Mucosa of descending colon (tissue), 3 donors: ENCODE data around the gene ZNF217. TPM values are rescaled to one million over a fixed set of nuclear protein-coding genes. Genes with fewer than 3 reads are reported as not detected.
A peak's percentile ranks its signal among the peaks of the same experiment; 100 is the strongest.
"Not testable (repeated sequence)": the region's sequence is repeated elsewhere in the genome, so short reads cannot be mapped to it uniquely, and the experiment has no call there.

Source experiments
- ATAC-seq: fragments of 200-7000 bp; cut with Tn5 transposase; one replicate; pipeline ENCODE4 v1.9.1; 2020; ENCODE audit warnings: mild to moderate bottlenecking, moderate library complexity
- DNase-seq, 3 donors: peaks; one replicate each; pipeline ENCODE4 v3.0.0-alpha.2; 2020
- H3K36me3 ChIP-seq: fragments of 200-600 bp; one replicate; pipeline ENCODE4 v1.8.0; 2021; ENCODE audit warnings: low read depth, mild to moderate bottlenecking
- H3K4me1 ChIP-seq: fragments of 200-600 bp; one replicate; pipeline ENCODE4 v1.8.0; 2021; ENCODE audit warnings: low read depth, mild to moderate bottlenecking
- H3K4me3 ChIP-seq: fragments of 200-600 bp; one replicate; pipeline ENCODE4 v1.8.0; 2021; ENCODE audit warnings: mild to moderate bottlenecking
- H3K9me3 ChIP-seq: fragments of 200-600 bp; one replicate; pipeline ENCODE4 v1.8.0; 2021; ENCODE audit warnings: mild to moderate bottlenecking
- intact Hi-C, 2 donors: fragments of 100-400 bp; cut with DNase I in 1 of 2; cut with micrococcal nuclease in 1 of 2; formaldehyde crosslinking; loops; one replicate each; pipeline versions ENCODE4 v1.11.0 to v1.11.1; 2022; cut with DNase I, micrococcal nuclease
- long read RNA-seq, 2 donors: library from polyadenylated mRNA; unstranded; transcript quantifications; one replicate each; pipeline ENCODE4 v2.0.0, GENCODE V29; 2019 to 2021
- total RNA-seq, 3 donors: library from RNA; stranded (reverse); fragmentation: NEBNext Ultra II Directional in 2 of 3; extraction: Animal tissue kit (Norgen Biotek cat#: 25700) in 2 of 3; gene quantifications; one replicate each; pipeline versions ENCODE4 v1.2.1 to v1.2.4, GENCODE V29; 2021 to 2023
- TF ChIP-seq, protein P1 (sequence below): fragments of 200-600 bp; IDR thresholded peaks from one replicate; pipeline ENCODE4 v1.8.0; 2022; ENCODE audit warnings: antibody characterized with exemption, mild to moderate bottlenecking
- donor health status: DM: no; HTN: no; CAD: no; lungs with moderate emphysema.
- donor health status: DM: no; HTN: no; CAD: no.
- donor health status: DM: no; HTN: yes; CAD: no.

ZNF217 gene
- 10 to 100 TPM; 38.9 to 79.8 (median 78.2) TPM for total RNA-seq
- long read RNA-seq, donor 1, partial matches to known transcripts = 2 of 4 reads
- long read RNA-seq, donor 1, other reads (novel, unspliced or antisense) = 2 of 4 reads
- long read RNA-seq, donor 2, partial matches to known transcripts = 4 of 6 reads
- long read RNA-seq, donor 2, other reads (novel, unspliced or antisense) = 2 of 6 reads

DNA sequence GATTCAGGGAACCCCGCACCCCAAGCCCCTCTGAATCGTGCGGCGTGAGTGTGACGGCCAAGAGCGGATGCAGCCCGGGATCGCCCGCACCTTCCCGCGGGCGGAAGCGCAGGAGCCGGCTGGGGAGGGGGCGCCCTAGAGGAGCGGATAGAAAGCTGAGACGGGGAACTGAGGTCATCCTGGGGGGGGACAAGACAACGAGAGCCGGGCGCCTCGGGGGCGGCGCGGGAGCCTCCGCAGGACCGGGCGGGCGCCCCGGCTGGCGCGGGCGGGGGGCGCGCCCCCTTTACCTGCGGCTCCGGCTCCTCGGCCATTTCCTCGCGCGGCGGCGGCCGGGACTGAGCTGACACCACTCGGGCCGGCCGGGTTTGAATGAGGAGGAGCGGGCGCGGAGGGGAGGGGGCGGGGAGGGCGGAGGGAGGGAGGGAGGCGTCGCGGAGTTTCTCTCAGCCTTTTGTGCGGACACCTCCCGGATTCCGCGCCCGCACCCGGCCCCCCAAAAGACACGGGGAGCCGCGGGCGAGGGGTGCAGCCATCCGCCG lies at the start of gene ZNF217:
TSS of gene ZNF217 (minus strand) at position 374 of the 542 bp plus-strand sequence. CDS start 11,013 bp downstream, outside the sequence.
- H3K9me3 ChIP-seq, intact Hi-C loops, H3K36me3 ChIP-seq: not testable (repeated sequence)
- H3K4me3 ChIP-seq = peak within 1 kb of the TSS; percentile 84
- peak; percentile 61 for ATAC-seq
- peak; percentile 81 to 88 (median 87) for DNase-seq
- peaks cover 11% of the 10 kb centered on the region for H3K4me1 ChIP-seq

DNA sequence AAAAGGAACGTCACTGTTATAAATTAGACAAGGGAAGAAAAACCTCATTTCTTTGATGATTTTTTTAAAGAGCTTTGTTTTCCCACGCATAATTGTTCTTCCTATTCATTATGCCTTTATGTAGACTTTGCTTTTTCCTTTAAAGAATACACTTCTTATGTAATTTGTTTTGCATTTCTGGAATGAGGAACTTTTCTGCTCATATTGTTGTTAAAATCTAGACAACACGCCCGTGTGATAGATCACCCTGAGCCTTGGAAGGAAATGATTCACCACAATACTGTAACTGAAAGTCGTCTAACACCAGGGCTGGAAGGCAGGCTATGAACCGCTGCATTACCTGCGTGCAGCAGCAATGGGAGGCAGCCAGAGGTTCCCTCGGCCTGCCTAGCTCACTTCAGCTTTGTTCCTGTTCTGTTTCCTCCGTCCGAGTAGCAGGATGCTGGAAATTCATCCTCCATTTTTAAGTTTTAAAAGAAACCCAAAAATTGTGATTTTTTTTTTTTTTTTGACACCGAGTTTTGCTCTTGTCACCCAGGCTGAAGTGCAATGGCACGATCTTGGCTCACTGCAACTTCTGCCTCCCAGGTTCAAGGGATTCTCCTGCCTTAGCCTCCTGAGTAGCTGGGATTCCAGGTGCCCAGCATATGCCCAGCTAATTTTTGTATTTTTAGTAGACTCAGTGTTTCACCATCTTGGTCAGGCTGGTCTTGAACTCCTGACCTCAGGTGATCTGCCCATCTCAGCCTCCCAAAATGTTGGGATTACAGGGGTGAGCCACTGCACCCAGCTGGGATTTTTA lies 49.6 kb upstream of the ZNF217 start:
- H3K4me3 ChIP-seq = no peak overlapping the region
- TF ChIP-seq, protein P1, sequence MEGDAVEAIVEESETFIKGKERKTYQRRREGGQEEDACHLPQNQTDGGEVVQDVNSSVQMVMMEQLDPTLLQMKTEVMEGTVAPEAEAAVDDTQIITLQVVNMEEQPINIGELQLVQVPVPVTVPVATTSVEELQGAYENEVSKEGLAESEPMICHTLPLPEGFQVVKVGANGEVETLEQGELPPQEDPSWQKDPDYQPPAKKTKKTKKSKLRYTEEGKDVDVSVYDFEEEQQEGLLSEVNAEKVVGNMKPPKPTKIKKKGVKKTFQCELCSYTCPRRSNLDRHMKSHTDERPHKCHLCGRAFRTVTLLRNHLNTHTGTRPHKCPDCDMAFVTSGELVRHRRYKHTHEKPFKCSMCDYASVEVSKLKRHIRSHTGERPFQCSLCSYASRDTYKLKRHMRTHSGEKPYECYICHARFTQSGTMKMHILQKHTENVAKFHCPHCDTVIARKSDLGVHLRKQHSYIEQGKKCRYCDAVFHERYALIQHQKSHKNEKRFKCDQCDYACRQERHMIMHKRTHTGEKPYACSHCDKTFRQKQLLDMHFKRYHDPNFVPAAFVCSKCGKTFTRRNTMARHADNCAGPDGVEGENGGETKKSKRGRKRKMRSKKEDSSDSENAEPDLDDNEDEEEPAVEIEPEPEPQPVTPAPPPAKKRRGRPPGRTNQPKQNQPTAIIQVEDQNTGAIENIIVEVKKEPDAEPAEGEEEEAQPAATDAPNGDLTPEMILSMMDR = no peak
- no peaks in the 10 kb centered on the region for H3K36me3 ChIP-seq
- ATAC-seq (peak; percentile 94), DNase-seq (peak; percentile 67 to 75 (median 74))
- peaks cover 24% of the 10 kb centered on the region for H3K4me1 ChIP-seq
- no peaks in the 10 kb centered on the region for H3K9me3 ChIP-seq
- intact Hi-C loops = no loop called here

DNA sequence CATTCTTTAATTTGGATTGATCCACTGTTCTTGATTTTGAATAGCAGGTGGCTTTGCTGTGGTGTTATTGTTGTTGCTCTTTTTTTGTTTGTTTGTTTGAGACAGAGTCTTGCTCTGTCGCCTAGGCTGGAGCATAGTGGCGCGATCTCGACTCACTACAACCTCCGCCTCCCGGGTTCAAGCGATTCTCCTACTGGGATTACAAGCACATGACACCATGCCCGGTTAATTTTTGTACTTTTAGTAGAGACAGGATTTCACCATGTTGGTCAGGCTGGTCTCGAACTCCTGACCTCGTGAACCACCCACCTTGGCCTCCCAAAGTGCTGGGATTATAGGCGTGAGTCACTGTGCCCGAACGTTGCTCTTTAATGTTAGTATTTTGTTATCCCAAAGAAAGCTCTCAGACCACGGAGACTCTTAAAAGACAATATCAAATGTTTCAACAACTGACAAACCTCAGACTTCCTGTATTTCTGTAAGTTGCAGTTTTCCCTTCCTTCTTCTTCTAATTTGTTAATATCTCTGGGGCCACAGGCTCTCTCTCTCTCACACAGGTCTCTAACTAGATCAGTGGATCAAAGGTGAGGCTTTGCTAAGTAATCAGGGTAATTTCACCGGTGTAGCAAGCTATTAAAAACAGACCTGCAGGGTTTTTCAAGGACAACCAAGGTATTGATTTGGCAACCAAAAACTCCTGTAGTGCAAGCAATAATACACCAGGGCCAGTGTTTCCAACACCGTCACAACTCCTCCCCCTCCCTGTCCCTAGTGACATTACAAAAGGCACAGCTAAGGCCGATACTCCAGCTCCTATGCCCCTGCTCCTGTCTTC lies 48.8 kb upstream of the ZNF217 start:
- TF ChIP-seq, protein P1 = no peak
- peaks cover 24% of the 10 kb centered on the region for H3K4me1 ChIP-seq
- no peak overlapping the region for H3K4me3 ChIP-seq
- peak in 1 of 3 donors; percentile 76 for DNase-seq
- no peaks in the 10 kb centered on the region for H3K36me3 ChIP-seq
- peak; percentile 83 for ATAC-seq
- intact Hi-C loops = no loop called here
- no peaks in the 10 kb centered on the region for H3K9me3 ChIP-seq

DNA sequence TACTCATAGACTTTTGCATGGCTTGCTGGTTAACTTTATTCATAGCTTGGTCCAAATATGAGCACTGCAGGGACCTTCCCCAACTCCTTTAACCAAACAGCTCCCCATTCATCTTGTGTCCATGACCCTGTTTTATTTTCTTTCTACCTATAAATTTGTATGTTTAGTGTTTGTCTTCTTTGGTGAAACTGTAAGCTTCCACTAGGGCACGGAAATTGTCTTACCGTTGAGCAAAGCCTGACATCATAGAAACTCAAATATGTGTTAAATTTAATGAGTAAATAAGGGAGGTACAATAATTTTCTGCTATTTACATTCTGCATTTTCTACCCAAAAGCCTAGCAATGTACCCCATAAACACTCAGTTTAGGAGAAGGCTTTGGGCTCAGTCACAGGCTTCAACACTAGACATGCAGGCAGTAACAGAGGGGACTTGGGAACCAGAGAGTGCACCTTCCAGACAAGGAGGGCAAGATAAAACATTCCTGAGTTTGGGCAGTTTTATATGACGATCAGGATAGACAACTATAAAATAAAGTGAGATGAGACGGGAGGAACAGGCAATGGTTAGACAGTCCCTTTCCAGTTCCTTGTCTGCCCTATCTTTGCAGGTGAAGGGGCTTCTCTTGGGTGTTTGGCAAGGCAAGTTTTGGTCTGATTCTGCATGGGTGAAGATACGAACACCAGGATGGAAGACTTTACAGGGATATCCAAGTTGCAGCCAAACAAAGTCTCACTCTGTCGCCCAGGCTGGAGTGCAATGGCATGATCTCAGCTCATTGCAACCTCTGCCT lies 46.2 kb upstream of the ZNF217 start:
- intact Hi-C loops = no loop called here
- DNase-seq = no peak
- Histone ChIP-seq H3K4me3 (no peak overlapping the region), H3K9me3 (no peaks in the 10 kb centered on the region), H3K36me3 (no peaks in the 10 kb centered on the region), H3K4me1 (peaks cover 14% of the 10 kb centered on the region)
- ATAC-seq = no peak
- TF ChIP-seq, protein P1 = no peak

DNA sequence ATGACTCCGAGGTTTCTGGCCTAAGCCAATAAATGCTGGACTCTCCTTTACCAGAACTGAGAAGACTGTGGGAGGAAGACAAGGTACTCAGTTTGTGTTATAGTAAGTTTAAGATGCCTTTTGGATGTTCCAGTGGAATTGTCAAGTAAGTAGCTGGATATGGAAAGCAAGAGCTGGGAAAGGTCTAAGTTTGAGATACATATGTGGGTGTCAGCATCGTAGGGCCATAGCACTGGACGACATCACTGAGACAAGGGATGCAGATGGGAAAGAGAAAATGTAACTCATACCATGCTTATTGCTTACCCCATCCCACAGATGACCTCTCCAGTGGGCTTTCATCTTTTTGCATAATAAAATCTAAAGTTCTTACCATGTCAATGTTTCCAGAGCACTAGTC lies 45.5 kb upstream of the ZNF217 start:
- DNase-seq (no peak), ATAC-seq (no peak)
- peaks cover 14% of the 10 kb centered on the region for H3K4me1 ChIP-seq
- H3K4me3 ChIP-seq = no peak overlapping the region
- TF ChIP-seq, protein P1 = no peak
- intact Hi-C loops = no loop called here
- no peaks in the 10 kb centered on the region for H3K9me3 ChIP-seq
- no peaks in the 10 kb centered on the region for H3K36me3 ChIP-seq

DNA sequence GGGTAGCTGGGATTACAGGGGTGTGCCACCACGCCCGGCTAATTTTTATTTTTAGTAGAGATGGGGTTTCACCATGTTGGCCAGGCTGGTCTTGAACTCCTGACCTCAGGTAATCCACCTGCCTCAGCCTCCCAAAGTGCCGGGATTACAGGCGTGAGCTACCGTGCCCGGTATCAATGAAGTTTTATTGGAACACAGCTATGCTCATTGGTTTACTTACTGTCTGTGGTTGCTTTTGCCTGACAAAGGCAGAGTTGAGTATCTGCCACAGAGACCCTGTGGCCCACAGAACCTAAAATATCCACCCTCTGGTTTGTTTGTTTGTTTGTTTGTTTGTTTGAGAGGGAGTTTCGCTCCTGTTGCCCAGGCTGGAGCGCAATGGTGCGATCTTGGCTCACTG lies 43.7 kb upstream of the ZNF217 start:
- DNase-seq, H3K36me3 ChIP-seq, H3K4me3 ChIP-seq, ATAC-seq, H3K9me3 ChIP-seq, H3K4me1 ChIP-seq, intact Hi-C loops: not testable (repeated sequence)
